ENCODE results near the gene RNF115. TPM values are rescaled to one million over a fixed set of nuclear protein-coding genes. Genes with fewer than 3 reads are reported as not detected.
"Not testable (repeated sequence)": the region's sequence is repeated elsewhere in the genome, so short reads cannot be mapped to it uniquely, and the experiment has no call there.

Gene RNF115
- total RNA-seq, 1 experiment from 2014 or later = 11.0 TPM

DNA sequence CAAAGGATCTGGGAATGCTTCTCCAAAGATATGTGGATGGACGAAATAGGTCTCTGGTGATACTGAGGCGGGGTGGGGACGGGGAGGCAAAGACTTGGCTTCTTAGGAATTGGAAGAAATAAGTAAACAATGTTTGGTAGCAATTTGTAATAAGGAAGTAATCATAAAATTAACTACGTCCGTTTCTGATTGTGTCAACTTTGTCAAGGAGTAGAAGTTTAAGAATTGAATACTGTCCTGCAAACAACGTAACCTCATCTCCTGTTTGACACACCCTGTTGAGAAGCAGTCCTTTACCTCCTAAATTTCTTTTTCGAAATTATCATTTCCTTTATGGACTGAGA is 576 bp upstream of the RNF115 start:
- Histone ChIP-seq H4K91ac (ENCODE audit: insufficient read length, low read depth, low read length) (no peak overlapping the region), H2AFZ (ENCODE audit: low read length) (peak overlapping the region; percentile 24), H4K20me1 (ENCODE audit: control insufficient read depth, insufficient read depth, insufficient read length) (no peaks in the 10 kb centered on the region), H2BK12ac (ENCODE audit: insufficient read length, low read depth, low read length) (no peak overlapping the region), H3K79me1 (ENCODE audit: insufficient read depth, low read depth, low read length, poor library complexity, severe bottlenecking) (peaks cover 3% of the 10 kb centered on the region), H3K79me2 (ENCODE audit: insufficient read depth, low read length) (peaks cover 3% of the 10 kb centered on the region; the same call in 1 of the 2 replicates), H3K23ac (ENCODE audit: insufficient read length, low read depth, low read length) (no peak overlapping the region), H3K4me1 (ENCODE audit: insufficient read depth, low read length) (no peaks in the 10 kb centered on the region), H3T11ph (ENCODE audit: low read length) (no peak overlapping the region), H3K4me2 (ENCODE audit: insufficient read depth, insufficient read length, low read length) (peak overlapping the region; percentile 81), H4K5ac (ENCODE audit: insufficient read length, low read depth, low read length) (peak overlapping the region; percentile 29), H2AK5ac (ENCODE audit: insufficient read length, low read length) (no peak overlapping the region), H3K9ac (ENCODE audit: extremely low read depth, insufficient read length, low read length) (peak overlapping the region; percentile 97), H3K9me3 (ENCODE audit: control insufficient read depth, low read depth, low read length) (no peaks in the 10 kb centered on the region), H2BK15ac (ENCODE audit: low read depth, low read length) (no peak overlapping the region), H3K4ac (ENCODE audit: low read depth, low read length) (no peak overlapping the region), H3K18ac (ENCODE audit: insufficient read length, low read depth, low read length) (no peak overlapping the region), H2BK120ac (ENCODE audit: low read depth, low read length, poor library complexity, severe bottlenecking) (no peak overlapping the region), H3K23me2 (ENCODE audit: insufficient read length, low read depth, low read length, poor library complexity, severe bottlenecking) (peaks cover 7% of the 10 kb centered on the region), H3K27ac (ENCODE audit: insufficient read length, low read depth, low read length) (peak overlapping the region; percentile 40), H3K27me3 (ENCODE audit: insufficient read depth, low read length) (no peaks in the 10 kb centered on the region), H3K56ac (ENCODE audit: insufficient read length, low read depth, low read length) (peak overlapping the region; percentile 29), H2BK5ac (ENCODE audit: insufficient read length, low read length) (peak overlapping the region; percentile 70), H2BK20ac (ENCODE audit: low read depth, low read length, poor library complexity, severe bottlenecking) (no peak overlapping the region), H3K14ac (ENCODE audit: insufficient read depth, low read length) (peak overlapping the region; percentile 95; the same call in 1 of the 2 replicates), H4K8ac (replicated peaks; ENCODE audit: insufficient read length, low read depth, low read length) (peak overlapping the region; percentile 96)
- WGBS (ENCODE audit: extremely low coverage, insufficient read length, low lambda C conversion rate) = no CpG with 5 or more reads among the region's 7 CpGs
- peaks cover 7% of the 10 kb centered on the region in 2 experiments; a peak in 3 of 4 replicates for H3K4me1 Mint-ChIP-seq
- H3K27ac Mint-ChIP-seq = peak overlapping the region; percentile 99
- peak overlapping the region; percentile 98 to 99 for H3K4me3 Mint-ChIP-seq
- H3K36me3 Mint-ChIP-seq (ENCODE audit: insufficient read depth in 1 of 3, low read depth in 3 of 3) = peaks cover 26 to 37% (median 37%) of the 10 kb centered on the region in 3 experiments
- peaks cover 4% of the 10 kb centered on the region for H3K27me3 Mint-ChIP-seq (ENCODE audit: low read depth)
- TF ChIP-seq, protein P1, sequence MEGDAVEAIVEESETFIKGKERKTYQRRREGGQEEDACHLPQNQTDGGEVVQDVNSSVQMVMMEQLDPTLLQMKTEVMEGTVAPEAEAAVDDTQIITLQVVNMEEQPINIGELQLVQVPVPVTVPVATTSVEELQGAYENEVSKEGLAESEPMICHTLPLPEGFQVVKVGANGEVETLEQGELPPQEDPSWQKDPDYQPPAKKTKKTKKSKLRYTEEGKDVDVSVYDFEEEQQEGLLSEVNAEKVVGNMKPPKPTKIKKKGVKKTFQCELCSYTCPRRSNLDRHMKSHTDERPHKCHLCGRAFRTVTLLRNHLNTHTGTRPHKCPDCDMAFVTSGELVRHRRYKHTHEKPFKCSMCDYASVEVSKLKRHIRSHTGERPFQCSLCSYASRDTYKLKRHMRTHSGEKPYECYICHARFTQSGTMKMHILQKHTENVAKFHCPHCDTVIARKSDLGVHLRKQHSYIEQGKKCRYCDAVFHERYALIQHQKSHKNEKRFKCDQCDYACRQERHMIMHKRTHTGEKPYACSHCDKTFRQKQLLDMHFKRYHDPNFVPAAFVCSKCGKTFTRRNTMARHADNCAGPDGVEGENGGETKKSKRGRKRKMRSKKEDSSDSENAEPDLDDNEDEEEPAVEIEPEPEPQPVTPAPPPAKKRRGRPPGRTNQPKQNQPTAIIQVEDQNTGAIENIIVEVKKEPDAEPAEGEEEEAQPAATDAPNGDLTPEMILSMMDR (conservative IDR thresholded peaks at IDR 0.05) = no peak
- no peak for DNase-seq
- no peaks in the 10 kb centered on the region; a peak in 1 of 5 replicates for H3K9me3 Mint-ChIP-seq

DNA sequence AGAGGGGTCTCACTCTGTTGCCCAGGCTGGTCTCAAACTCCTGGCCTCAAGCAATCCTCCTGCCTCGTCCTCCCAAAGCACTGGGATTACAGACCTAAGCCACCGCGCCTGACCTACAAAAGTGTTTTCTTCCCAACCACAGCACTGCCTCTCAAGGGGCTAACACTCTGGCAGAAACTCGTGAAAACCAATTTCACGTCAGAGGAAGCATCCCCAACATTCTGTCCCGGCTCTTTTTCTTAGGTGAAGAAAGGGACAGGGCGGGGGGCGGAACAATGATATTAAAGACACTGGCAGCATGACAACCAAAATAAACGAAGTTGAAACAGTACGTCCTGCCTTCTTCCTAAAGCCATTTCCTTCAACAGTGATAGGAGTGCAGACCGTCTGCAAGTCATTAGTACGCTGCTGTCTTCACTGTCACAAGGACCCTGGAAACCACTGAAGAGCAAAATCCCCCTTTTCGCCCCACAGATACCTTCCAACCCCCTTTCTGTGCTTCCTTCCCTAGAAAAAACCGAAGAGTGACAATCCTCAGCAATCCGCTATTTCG is 1.0 kb downstream of the RNF115 start:
- H3K27ac Mint-ChIP-seq; H3K4me1 Mint-ChIP-seq; H2AFZ ChIP-seq (ENCODE audit: low read length); H2BK5ac ChIP-seq (ENCODE audit: insufficient read length, low read length); H3K4me1 ChIP-seq (ENCODE audit: insufficient read depth, low read length); H3K4me3 Mint-ChIP-seq; H3K18ac ChIP-seq (ENCODE audit: insufficient read length, low read depth, low read length); H3K4ac ChIP-seq (ENCODE audit: low read depth, low read length); H2BK20ac ChIP-seq (ENCODE audit: low read depth, low read length, poor library complexity, severe bottlenecking); H3K27me3 ChIP-seq (ENCODE audit: insufficient read depth, low read length); H4K91ac ChIP-seq (ENCODE audit: insufficient read length, low read depth, low read length); H2BK120ac ChIP-seq (ENCODE audit: low read depth, low read length, poor library complexity, severe bottlenecking); H4K8ac ChIP-seq (replicated peaks; ENCODE audit: insufficient read length, low read depth, low read length); H3K14ac ChIP-seq (ENCODE audit: insufficient read depth, low read length); H3K9ac ChIP-seq (ENCODE audit: extremely low read depth, insufficient read length, low read length); DNase-seq; H3K23me2 ChIP-seq (ENCODE audit: insufficient read length, low read depth, low read length, poor library complexity, severe bottlenecking); H2AK5ac ChIP-seq (ENCODE audit: insufficient read length, low read length); H3K4me2 ChIP-seq (ENCODE audit: insufficient read depth, insufficient read length, low read length); H3K27ac ChIP-seq (ENCODE audit: insufficient read length, low read depth, low read length); H3K23ac ChIP-seq (ENCODE audit: insufficient read length, low read depth, low read length); H3K79me1 ChIP-seq (ENCODE audit: insufficient read depth, low read depth, low read length, poor library complexity, severe bottlenecking); H3T11ph ChIP-seq (ENCODE audit: low read length); H4K20me1 ChIP-seq (ENCODE audit: control insufficient read depth, insufficient read depth, insufficient read length); H2BK12ac ChIP-seq (ENCODE audit: insufficient read length, low read depth, low read length); H2BK15ac ChIP-seq (ENCODE audit: low read depth, low read length); H3K79me2 ChIP-seq (ENCODE audit: insufficient read depth, low read length); H4K5ac ChIP-seq (ENCODE audit: insufficient read length, low read depth, low read length); H3K27me3 Mint-ChIP-seq (ENCODE audit: low read depth); H3K9me3 Mint-ChIP-seq; H3K56ac ChIP-seq (ENCODE audit: insufficient read length, low read depth, low read length); H3K9me3 ChIP-seq (ENCODE audit: control insufficient read depth, low read depth, low read length): not testable (repeated sequence)
- peaks cover 14 to 25% (median 23%) of the 10 kb centered on the region in 3 experiments for H3K36me3 Mint-ChIP-seq (ENCODE audit: insufficient read depth in 1 of 3, low read depth in 3 of 3)
- WGBS (ENCODE audit: extremely low coverage, insufficient read length, low lambda C conversion rate) = no CpG with 5 or more reads among the region's 16 CpGs
